ENCODE results near the gene IFITM10. TPM values are rescaled to one million over a fixed set of nuclear protein-coding genes. Genes with fewer than 3 reads are reported as not detected.

IFITM10 gene
- total RNA-seq, 1 donor, result 2.2 TPM

DNA sequence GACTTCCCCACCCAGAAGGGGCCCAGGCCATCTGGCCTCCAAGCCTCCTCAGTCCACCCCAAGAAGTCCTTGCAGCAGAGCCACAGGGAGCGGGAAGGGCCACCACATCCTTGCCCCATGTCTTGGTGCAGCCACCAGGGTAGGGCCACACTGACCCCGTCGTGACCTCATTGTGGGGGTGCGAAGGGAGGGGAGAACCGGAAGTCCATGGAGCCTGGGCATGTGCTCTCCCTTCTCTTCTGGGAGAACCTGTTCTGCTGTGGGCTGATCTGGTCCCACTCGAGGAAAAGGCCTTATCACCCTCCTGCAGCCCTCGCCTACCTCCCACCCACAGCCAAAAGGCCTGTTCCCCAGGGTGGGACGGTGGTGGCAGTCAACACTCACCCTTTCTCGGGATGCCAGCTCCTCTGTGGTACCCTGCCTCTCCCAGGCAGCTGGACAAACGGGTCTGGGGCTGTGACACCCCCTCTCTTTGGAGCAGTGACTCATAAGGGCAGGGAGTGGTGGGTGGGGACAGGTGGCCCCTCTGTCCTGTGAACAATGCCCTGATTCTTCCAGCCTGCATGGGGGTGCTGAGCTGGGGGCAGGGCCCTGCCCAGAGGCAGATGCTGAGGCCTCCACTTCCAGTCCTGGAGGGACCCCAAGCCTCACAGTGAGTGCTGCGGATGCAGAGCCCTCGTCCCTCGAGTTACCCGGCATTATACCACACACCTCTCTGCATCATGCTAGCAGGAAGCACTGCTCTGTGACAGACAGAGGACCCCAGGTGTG, 27.9 kb upstream of the IFITM10 start:
- TF ChIP-seq, protein P1, sequence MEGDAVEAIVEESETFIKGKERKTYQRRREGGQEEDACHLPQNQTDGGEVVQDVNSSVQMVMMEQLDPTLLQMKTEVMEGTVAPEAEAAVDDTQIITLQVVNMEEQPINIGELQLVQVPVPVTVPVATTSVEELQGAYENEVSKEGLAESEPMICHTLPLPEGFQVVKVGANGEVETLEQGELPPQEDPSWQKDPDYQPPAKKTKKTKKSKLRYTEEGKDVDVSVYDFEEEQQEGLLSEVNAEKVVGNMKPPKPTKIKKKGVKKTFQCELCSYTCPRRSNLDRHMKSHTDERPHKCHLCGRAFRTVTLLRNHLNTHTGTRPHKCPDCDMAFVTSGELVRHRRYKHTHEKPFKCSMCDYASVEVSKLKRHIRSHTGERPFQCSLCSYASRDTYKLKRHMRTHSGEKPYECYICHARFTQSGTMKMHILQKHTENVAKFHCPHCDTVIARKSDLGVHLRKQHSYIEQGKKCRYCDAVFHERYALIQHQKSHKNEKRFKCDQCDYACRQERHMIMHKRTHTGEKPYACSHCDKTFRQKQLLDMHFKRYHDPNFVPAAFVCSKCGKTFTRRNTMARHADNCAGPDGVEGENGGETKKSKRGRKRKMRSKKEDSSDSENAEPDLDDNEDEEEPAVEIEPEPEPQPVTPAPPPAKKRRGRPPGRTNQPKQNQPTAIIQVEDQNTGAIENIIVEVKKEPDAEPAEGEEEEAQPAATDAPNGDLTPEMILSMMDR (IDR thresholded peaks at IDR 0.05; ENCODE audit: insufficient read depth, low read length), result no peak
- no peak overlapping the region for H3K4me3 ChIP-seq (ENCODE audit: low read depth, low read length)
- no peak for DNase-seq (ENCODE audit: low read depth)

DNA sequence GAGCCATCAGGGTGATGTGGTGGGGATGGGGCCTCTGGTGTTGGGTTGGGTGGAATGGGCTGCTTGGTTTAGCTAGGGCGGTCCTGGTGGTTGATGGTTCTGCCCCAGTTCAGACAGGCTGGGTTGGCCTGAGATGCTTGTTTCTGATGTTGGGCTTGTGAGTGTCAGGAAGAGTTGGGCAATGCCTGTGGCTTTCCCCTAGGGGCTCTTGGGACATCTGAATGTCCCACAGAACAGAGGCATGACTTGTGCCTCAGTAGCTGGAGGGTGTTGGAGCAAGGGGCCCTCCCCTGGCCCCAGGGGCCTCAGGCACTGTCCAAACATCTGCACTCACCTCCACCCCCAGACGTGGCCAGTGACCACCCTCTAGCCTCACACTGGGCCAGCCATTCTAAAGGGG, 27.3 kb upstream of the IFITM10 start:
- no peak overlapping the region for H3K4me3 ChIP-seq (ENCODE audit: low read depth, low read length)
- DNase-seq (ENCODE audit: low read depth), result no peak
- TF ChIP-seq, protein P1 (IDR thresholded peaks at IDR 0.05; ENCODE audit: insufficient read depth, low read length), result no peak

DNA sequence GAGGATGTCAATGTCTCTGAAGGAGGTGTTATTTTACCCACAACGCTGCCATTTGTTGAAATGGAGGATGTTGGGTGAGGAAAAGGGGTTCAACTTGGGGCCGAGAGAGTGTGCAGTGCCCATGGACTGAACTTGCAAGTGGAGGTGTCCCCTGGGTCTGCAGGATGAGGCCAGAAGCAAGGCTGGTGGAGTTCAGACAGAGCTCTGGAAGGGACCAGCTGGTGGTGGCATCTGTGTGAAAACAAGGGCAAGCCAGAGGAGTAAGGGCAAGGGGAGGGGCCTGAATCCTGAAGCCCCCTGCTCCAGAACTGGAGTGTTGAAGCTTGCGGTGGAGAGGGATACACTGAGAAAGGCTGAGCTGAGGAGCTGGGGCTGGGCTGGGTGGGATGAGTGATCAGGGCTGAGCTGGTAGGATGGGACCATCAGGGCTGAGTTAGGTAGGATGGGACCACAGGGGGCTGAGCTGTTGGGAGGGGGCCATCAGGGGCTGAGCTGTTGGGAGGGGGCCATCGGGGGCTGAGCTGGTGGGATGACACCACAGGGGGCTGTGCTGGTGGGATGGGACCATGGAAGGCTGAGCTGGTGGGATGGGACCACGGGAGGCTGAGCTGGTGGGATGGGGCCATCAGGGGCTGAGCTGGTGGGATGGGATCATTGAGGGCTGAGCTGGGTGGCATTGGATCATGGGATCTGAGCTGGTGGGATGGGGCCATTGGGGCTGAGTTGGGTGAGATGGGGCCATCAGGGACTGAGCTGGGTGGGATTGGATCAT, 26.7 kb upstream of the IFITM10 start:
- TF ChIP-seq, protein P1 (IDR thresholded peaks at IDR 0.05; ENCODE audit: insufficient read depth, low read length), result no peak
- no peak for DNase-seq (ENCODE audit: low read depth)
- no peak overlapping the region for H3K4me3 ChIP-seq (ENCODE audit: low read depth, low read length)

DNA sequence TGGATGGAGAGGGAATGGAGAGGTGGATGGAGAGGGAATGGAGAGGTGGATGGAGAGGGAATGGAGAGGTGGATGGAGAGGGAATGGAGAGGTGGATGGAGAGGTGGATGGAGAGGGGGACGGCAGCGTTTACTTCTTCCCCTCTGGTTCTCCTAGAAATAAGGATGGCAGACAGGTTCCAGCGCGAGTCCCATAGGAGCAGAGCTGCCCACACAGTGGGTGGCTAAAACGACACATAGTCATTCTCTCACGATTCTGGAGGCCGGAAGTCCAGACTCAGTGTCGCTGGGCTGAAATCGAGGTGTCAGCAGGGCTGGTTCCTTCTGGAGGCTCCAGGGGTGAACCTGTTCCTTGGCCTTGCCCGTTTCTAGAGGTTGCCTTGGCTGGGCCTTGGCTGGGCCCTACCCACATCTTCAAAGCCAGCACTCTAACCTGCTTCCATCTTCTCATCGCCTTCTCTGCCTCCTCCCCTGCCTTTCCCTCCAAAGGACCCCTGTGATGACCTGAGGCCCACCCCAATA, 26.0 kb upstream of the IFITM10 start:
- DNase-seq (ENCODE audit: low read depth), result no peak
- no peak overlapping the region for H3K4me3 ChIP-seq (ENCODE audit: low read depth, low read length)
- TF ChIP-seq, protein P1 (IDR thresholded peaks at IDR 0.05; ENCODE audit: insufficient read depth, low read length), result no peak

DNA sequence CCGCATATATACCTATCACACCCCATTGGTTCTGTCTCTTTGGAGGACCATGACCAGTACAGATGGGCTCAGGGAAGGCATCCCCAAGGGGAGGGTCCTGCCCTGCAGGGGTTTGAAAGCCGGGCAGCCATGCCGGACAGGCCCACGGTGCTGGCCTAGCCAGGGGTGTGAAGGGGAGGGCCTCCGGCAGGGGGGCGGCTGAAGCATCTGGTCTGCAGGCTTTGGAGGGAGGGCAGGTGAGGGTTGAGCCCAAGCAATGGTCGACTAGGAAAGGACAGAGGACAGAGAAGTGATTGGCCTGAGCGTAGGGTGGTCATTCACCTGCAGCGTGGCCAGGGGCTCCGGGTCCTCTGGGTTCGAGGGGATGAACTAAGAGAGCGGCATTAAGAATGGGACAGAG, 24.5 kb upstream of the IFITM10 start:
- no peak overlapping the region for H3K4me3 ChIP-seq (ENCODE audit: low read depth, low read length)
- TF ChIP-seq, protein P1 (IDR thresholded peaks at IDR 0.05; ENCODE audit: insufficient read depth, low read length), result no peak
- DNase-seq (ENCODE audit: low read depth), result no peak

DNA sequence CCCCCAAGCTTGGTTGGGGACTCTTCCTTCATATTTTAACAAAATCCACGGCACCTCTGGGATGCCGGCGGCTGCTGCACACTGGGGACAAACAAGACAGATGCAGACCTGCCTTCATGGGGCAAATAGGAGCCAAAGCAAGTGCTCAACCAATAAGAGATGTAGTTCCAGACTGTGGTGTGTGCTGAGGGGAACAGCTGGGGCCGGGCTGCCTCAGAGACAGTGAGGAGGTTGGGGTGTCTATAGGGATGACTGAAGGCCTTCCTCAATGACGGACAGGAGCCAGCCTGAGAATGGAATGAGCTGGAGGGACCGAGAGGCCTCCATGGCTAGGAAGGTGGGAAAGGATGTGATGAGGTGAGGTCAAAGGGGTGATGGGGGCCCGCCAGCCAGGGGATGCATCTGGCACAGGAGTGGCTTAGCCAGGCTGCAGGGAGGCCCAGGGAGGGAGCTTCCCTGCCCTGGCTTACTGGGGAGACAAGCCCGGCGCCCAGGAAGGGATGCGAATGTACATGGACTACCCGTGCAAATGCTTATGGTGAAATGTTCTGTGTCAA, 23.7 kb upstream of the IFITM10 start:
- no peak for DNase-seq (ENCODE audit: low read depth)
- TF ChIP-seq, protein P1 (IDR thresholded peaks at IDR 0.05; ENCODE audit: insufficient read depth, low read length), result no peak
- no peak overlapping the region for H3K4me3 ChIP-seq (ENCODE audit: low read depth, low read length)

All from fibroblast of the aortic adventitia (primary cell).